Dendritic cell treated with granulocyte-macrophage colony-stimulating factor and Interleukin-4, amounts not matched to agents 40 ng/mL and 50 ng/mL, for 4 days (primary cell): ENCODE measurements around the gene FMNL3.

Experiments
- H3K27ac Mint-ChIP-seq: one replicate; pipeline ENCODE4 v1.8.0; 2022; ENCODE audit warnings: mild to moderate bottlenecking, mixed read lengths
- H3K27me3 Mint-ChIP-seq: one replicate; pipeline ENCODE4 v1.8.0; 2022; ENCODE audit warnings: mild to moderate bottlenecking, mixed read lengths
- H3K36me3 Mint-ChIP-seq: one replicate; pipeline ENCODE4 v1.8.0; 2022; ENCODE audit warnings: low read depth, mixed read lengths
- H3K4me1 Mint-ChIP-seq: one replicate; pipeline ENCODE4 v1.8.0; 2022; ENCODE audit warnings: low read depth, mixed read lengths
- H3K4me3 Mint-ChIP-seq: one replicate; pipeline ENCODE4 v1.8.0; 2022; ENCODE audit warnings: mild to moderate bottlenecking, moderate library complexity, mixed read lengths
- H3K9me3 Mint-ChIP-seq: one replicate; pipeline ENCODE4 v1.8.0; 2022; ENCODE audit warnings: mixed read lengths
- intact Hi-C: fragments of 100-400 bp; cut with micrococcal nuclease; formaldehyde crosslinking; loops from one replicate; pipeline ENCODE4 v1.15.0; 2022

Gene FMNL3

GRCh38 chr12:49703647-49704137 is 3.5 kb downstream of the FMNL3 start:
- Mint-ChIP-seq H3K9me3 (no peaks in the 10 kb centered on the region), H3K27ac (peak overlapping the region; percentile 94), H3K4me1 (peaks cover 76% of the 10 kb centered on the region), H3K27me3 (peaks cover 9% of the 10 kb centered on the region), H3K4me3 (peak overlapping the region; percentile 39), H3K36me3 (peaks cover 22% of the 10 kb centered on the region)
- intact Hi-C loops: no loop called here

GRCh38 chr12:49702676-49703215 is 4.5 kb downstream of the FMNL3 start:
- peak overlapping the region; percentile 39 for H3K4me3 Mint-ChIP-seq
- peak overlapping the region; percentile 94 for H3K27ac Mint-ChIP-seq
- H3K4me1 Mint-ChIP-seq: peaks cover 82% of the 10 kb centered on the region
- H3K36me3 Mint-ChIP-seq: peaks cover 22% of the 10 kb centered on the region
- H3K9me3 Mint-ChIP-seq: no peaks in the 10 kb centered on the region
- H3K27me3 Mint-ChIP-seq: peaks cover 3% of the 10 kb centered on the region
- intact Hi-C loops: no loop called here

- Mint-ChIP-seq H3K27me3 (no peaks in the 10 kb centered on the region), H3K36me3 (peaks cover 22% of the 10 kb centered on the region), H3K9me3 (no peaks in the 10 kb centered on the region), H3K4me1 (peaks cover 82% of the 10 kb centered on the region), H3K4me3 (no peak overlapping the region), H3K27ac (peak overlapping the region; percentile 94)
- intact Hi-C loops: no loop called here
Measured at GRCh38 chr12:49702009-49702408, 5.2 kb downstream of the FMNL3 start.

- Mint-ChIP-seq H3K36me3 (peaks cover 6% of the 10 kb centered on the region), H3K9me3 (no peaks in the 10 kb centered on the region), H3K27me3 (no peaks in the 10 kb centered on the region), H3K4me3 (peak overlapping the region; percentile 59), H3K4me1 (peaks cover 68% of the 10 kb centered on the region), H3K27ac (peak overlapping the region; percentile 89)
- intact Hi-C loops: loop anchor here (5.0 kb wide), 1 partner anchor 37 kb away; no protein-coding TSS in a partner anchor
Measured at GRCh38 chr12:49698619-49699545, 8.3 kb downstream of the FMNL3 start.

- Mint-ChIP-seq H3K27ac (no peak overlapping the region), H3K27me3 (no peaks in the 10 kb centered on the region)
- intact Hi-C loops: loop anchor here (5.0 kb wide), 1 partner anchor 36 kb away; no protein-coding TSS in a partner anchor
Measured at GRCh38 chr12:49697808-49698207, 9.4 kb downstream of the FMNL3 start.

GRCh38 chr12:49696723-49697122 is 10.5 kb downstream of the FMNL3 start:
- Mint-ChIP-seq H3K4me3 (no peak overlapping the region), H3K27ac (peak overlapping the region; percentile 34), H3K9me3 (no peaks in the 10 kb centered on the region), H3K36me3 (peaks cover 6% of the 10 kb centered on the region), H3K4me1 (peaks cover 48% of the 10 kb centered on the region), H3K27me3 (no peaks in the 10 kb centered on the region)
- intact Hi-C loops: loop anchor here (5.0 kb wide), 1 partner anchor 34 kb away; no protein-coding TSS in a partner anchor

More at GRCh38 chr12:49697808-49698207, 9.4 kb downstream of the FMNL3 start:
- no peaks in the 10 kb centered on the region for H3K9me3 Mint-ChIP-seq
- H3K4me1 Mint-ChIP-seq: peaks cover 58% of the 10 kb centered on the region
- peaks cover 6% of the 10 kb centered on the region for H3K36me3 Mint-ChIP-seq
- no peak overlapping the region for H3K4me3 Mint-ChIP-seq

- no peak overlapping the region for H3K27ac Mint-ChIP-seq
- H3K4me3 Mint-ChIP-seq: no peak overlapping the region
- H3K27me3 Mint-ChIP-seq: no peaks in the 10 kb centered on the region
- peaks cover 49% of the 10 kb centered on the region for H3K4me1 Mint-ChIP-seq
- H3K9me3 Mint-ChIP-seq: no peaks in the 10 kb centered on the region
- no peaks in the 10 kb centered on the region for H3K36me3 Mint-ChIP-seq
- intact Hi-C loops: no loop called here
Measured at GRCh38 chr12:49693931-49694444, 13.2 kb downstream of the FMNL3 start.

GRCh38 chr12:49692851-49693250 is 14.4 kb downstream of the FMNL3 start:
- Mint-ChIP-seq H3K4me1 (peaks cover 44% of the 10 kb centered on the region), H3K9me3 (no peaks in the 10 kb centered on the region), H3K27me3 (no peaks in the 10 kb centered on the region), H3K36me3 (peaks cover under 1% of the 10 kb centered on the region), H3K27ac (no peak overlapping the region), H3K4me3 (no peak overlapping the region)
- intact Hi-C loops: no loop called here

- Mint-ChIP-seq H3K4me3 (no peak overlapping the region), H3K36me3 (peaks cover 15% of the 10 kb centered on the region), H3K27me3 (no peaks in the 10 kb centered on the region), H3K27ac (no peak overlapping the region), H3K9me3 (no peaks in the 10 kb centered on the region), H3K4me1 (peaks cover 48% of the 10 kb centered on the region)
- intact Hi-C loops: no loop called here
Measured at GRCh38 chr12:49689785-49690184, 17.4 kb downstream of the FMNL3 start.

GRCh38 chr12:49689237-49689636 is 18.0 kb downstream of the FMNL3 start:
- H3K9me3 Mint-ChIP-seq: no peaks in the 10 kb centered on the region
- no peaks in the 10 kb centered on the region for H3K27me3 Mint-ChIP-seq
- intact Hi-C loops: no loop called here
- peaks cover 51% of the 10 kb centered on the region for H3K4me1 Mint-ChIP-seq
- H3K27ac Mint-ChIP-seq: no peak overlapping the region
- no peak overlapping the region for H3K4me3 Mint-ChIP-seq
- H3K36me3 Mint-ChIP-seq: peaks cover 15% of the 10 kb centered on the region

- no peaks in the 10 kb centered on the region for H3K9me3 Mint-ChIP-seq
- intact Hi-C loops: no loop called here
- peak overlapping the region; percentile 11 for H3K27ac Mint-ChIP-seq
- H3K4me1 Mint-ChIP-seq: peaks cover 59% of the 10 kb centered on the region
- no peaks in the 10 kb centered on the region for H3K27me3 Mint-ChIP-seq
- H3K36me3 Mint-ChIP-seq: peaks cover 15% of the 10 kb centered on the region
- no peak overlapping the region for H3K4me3 Mint-ChIP-seq
Measured at GRCh38 chr12:49687941-49688340, 19.3 kb downstream of the FMNL3 start.

GRCh38 chr12:49684310-49684854 is 22.8 kb downstream of the FMNL3 start:
- H3K4me3 Mint-ChIP-seq: no peak overlapping the region
- H3K36me3 Mint-ChIP-seq: peaks cover 15% of the 10 kb centered on the region
- H3K27me3 Mint-ChIP-seq: no peaks in the 10 kb centered on the region
- intact Hi-C loops: no loop called here
- peaks cover 62% of the 10 kb centered on the region for H3K4me1 Mint-ChIP-seq
- H3K27ac Mint-ChIP-seq: no peak overlapping the region
- H3K9me3 Mint-ChIP-seq: no peaks in the 10 kb centered on the region

- no peaks in the 10 kb centered on the region for H3K27me3 Mint-ChIP-seq
- intact Hi-C loops: no loop called here
- no peak overlapping the region for H3K27ac Mint-ChIP-seq
- H3K4me1 Mint-ChIP-seq: peaks cover 59% of the 10 kb centered on the region
- no peak overlapping the region for H3K4me3 Mint-ChIP-seq
- peaks cover 15% of the 10 kb centered on the region for H3K36me3 Mint-ChIP-seq
- H3K9me3 Mint-ChIP-seq: no peaks in the 10 kb centered on the region
Measured at GRCh38 chr12:49683599-49684309, 23.5 kb downstream of the FMNL3 start.
